ENCODE measurements around the gene MUC6.

DNA sequence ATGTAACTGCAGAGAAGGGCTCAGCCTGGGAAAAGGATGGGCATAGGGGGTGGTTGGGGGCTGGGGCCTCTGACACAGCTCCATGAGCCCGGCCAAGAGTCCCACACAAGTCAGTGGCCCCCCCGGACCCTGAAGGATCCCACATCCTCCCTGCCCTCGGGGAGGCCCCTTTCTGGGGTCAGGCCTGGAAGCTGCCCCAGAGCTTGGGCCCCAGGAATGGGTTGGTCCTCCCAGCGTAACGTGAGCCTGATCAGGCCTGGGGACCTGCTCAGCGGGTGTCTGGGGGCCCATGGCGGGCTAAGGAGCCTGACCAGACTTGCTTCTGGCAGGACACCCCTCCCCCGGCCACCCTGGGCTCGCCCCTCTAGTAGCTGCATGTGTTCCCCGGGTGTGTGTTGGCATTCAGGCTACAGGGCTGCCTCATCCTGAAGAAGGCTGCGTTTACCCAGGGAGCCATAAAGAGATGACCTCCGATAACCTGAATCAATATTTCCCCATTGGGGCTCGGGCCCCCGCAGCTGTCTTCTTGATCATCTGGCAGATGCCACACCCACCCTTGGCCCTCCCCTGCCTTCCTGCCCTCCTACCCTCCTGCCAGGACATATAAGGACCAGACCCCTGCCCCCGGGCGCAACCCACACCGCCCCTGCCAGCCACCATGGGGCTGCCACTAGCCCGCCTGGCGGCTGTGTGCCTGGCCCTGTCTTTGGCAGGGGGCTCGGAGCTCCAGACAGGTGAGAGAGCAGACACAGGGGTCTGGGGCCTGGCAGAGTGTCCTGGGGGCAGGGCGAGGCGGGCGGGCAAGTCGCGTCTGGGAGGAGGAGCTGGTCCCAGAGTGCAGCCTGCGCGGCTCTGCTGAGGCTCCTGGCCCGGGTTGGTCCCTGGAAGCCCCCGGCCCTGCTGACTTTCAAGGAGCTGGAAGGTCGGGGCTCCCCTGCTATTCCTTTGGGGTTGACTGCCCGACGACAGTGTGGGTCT is 38.0 kb upstream of the MUC6 start, which contains the start of gene MUC2:
- TF ChIP-seq, protein P1, sequence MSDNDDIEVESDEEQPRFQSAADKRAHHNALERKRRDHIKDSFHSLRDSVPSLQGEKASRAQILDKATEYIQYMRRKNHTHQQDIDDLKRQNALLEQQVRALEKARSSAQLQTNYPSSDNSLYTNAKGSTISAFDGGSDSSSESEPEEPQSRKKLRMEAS (IDR thresholded peaks at IDR 0.05) = no peak
- TF ChIP-seq YY1 (IDR thresholded peaks at IDR 0.05; ENCODE audit: low read depth) = no peak
- TF ChIP-seq FOXM1 (IDR thresholded peaks at IDR 0.05; ENCODE audit: borderline replicate concordance, low read depth) = no peak
- TF ChIP-seq, protein P2, sequence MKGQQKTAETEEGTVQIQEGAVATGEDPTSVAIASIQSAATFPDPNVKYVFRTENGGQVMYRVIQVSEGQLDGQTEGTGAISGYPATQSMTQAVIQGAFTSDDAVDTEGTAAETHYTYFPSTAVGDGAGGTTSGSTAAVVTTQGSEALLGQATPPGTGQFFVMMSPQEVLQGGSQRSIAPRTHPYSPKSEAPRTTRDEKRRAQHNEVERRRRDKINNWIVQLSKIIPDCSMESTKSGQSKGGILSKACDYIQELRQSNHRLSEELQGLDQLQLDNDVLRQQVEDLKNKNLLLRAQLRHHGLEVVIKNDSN (IDR thresholded peaks at IDR 0.05) = no peak
- no peak for TF ChIP-seq TAF1 (IDR thresholded peaks at IDR 0.05; ENCODE audit: low read depth)
- TF ChIP-seq, protein P3, sequence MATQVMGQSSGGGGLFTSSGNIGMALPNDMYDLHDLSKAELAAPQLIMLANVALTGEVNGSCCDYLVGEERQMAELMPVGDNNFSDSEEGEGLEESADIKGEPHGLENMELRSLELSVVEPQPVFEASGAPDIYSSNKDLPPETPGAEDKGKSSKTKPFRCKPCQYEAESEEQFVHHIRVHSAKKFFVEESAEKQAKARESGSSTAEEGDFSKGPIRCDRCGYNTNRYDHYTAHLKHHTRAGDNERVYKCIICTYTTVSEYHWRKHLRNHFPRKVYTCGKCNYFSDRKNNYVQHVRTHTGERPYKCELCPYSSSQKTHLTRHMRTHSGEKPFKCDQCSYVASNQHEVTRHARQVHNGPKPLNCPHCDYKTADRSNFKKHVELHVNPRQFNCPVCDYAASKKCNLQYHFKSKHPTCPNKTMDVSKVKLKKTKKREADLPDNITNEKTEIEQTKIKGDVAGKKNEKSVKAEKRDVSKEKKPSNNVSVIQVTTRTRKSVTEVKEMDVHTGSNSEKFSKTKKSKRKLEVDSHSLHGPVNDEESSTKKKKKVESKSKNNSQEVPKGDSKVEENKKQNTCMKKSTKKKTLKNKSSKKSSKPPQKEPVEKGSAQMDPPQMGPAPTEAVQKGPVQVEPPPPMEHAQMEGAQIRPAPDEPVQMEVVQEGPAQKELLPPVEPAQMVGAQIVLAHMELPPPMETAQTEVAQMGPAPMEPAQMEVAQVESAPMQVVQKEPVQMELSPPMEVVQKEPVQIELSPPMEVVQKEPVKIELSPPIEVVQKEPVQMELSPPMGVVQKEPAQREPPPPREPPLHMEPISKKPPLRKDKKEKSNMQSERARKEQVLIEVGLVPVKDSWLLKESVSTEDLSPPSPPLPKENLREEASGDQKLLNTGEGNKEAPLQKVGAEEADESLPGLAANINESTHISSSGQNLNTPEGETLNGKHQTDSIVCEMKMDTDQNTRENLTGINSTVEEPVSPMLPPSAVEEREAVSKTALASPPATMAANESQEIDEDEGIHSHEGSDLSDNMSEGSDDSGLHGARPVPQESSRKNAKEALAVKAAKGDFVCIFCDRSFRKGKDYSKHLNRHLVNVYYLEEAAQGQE (IDR thresholded peaks at IDR 0.05; ENCODE audit: low read depth) = no peak
- no peak for TF ChIP-seq EGR1 (IDR thresholded peaks at IDR 0.05)
- no peak for TF ChIP-seq TEAD4 (IDR thresholded peaks at IDR 0.05)
- TF ChIP-seq NFIC (IDR thresholded peaks at IDR 0.05) = no peak
- no peak for TF ChIP-seq TCF12 (IDR thresholded peaks at IDR 0.05; ENCODE audit: low read depth)
- no peak for TF ChIP-seq EP300 (IDR thresholded peaks at IDR 0.05; ENCODE audit: borderline replicate concordance)
- no peak for TF ChIP-seq CEBPB (IDR thresholded peaks at IDR 0.05)

Measured in Ishikawa (cell line).